Glutamatergic neuron (in vitro differentiated cells): ENCODE measurements around the gene GPS2. TPM values are rescaled to one million over a fixed set of nuclear protein-coding genes. Genes with fewer than 3 reads are reported as not detected.

Experiments
- DNase-seq: peaks from one replicate; pipeline ENCODE4 v3.0.0; 2022
- H3K27ac Mint-ChIP-seq: one replicate; pipeline ENCODE4 v1.8.0; 2020; ENCODE audit warnings: mild to moderate bottlenecking, mixed read lengths, inconsistent platforms; ENCODE audit not compliant: unreplicated experiment
- H3K27me3 Mint-ChIP-seq: one replicate; pipeline ENCODE4 v1.8.0; 2020; ENCODE audit warnings: mild to moderate bottlenecking, moderate library complexity, mixed read lengths, inconsistent platforms; ENCODE audit not compliant: unreplicated experiment
- H3K36me3 Mint-ChIP-seq: one replicate; pipeline ENCODE4 v1.8.0; 2020; ENCODE audit warnings: mild to moderate bottlenecking, mixed read lengths, inconsistent platforms; ENCODE audit not compliant: unreplicated experiment
- H3K4me1 Mint-ChIP-seq: one replicate; pipeline ENCODE4 v1.8.0; 2020; ENCODE audit warnings: mild to moderate bottlenecking, low read depth, mixed read lengths, inconsistent platforms; ENCODE audit not compliant: unreplicated experiment
- H3K4me3 Mint-ChIP-seq: one replicate; pipeline ENCODE4 v1.8.0; 2020; ENCODE audit warnings: mild to moderate bottlenecking, mixed read lengths, inconsistent platforms; ENCODE audit not compliant: unreplicated experiment
- H3K9me3 Mint-ChIP-seq: one replicate; pipeline ENCODE4 v1.8.0; 2020; ENCODE audit warnings: mild to moderate bottlenecking, moderate library complexity, mixed read lengths, inconsistent platforms; ENCODE audit not compliant: unreplicated experiment
- total RNA-seq: library from RNA; stranded (reverse); fragmentation: NEBNext Ultra II Directional; extraction: Animal tissue kit (Norgen Biotek cat#: 25700); gene quantifications from one replicate; pipeline ENCODE4 v1.2.1, GENCODE V29; 2021; ENCODE audit not compliant: unreplicated experiment
- TF ChIP-seq, protein P1 (sequence below): fragments of 200-600 bp; sonication (generic); IDR thresholded peaks from one replicate; pipeline ENCODE4 v1.5.0; 2021; ENCODE audit not compliant: partially characterized antibody, unreplicated experiment

The GPS2 gene
- total RNA-seq, 1 donor from 2014 or later, result 98.3 TPM

DNA sequence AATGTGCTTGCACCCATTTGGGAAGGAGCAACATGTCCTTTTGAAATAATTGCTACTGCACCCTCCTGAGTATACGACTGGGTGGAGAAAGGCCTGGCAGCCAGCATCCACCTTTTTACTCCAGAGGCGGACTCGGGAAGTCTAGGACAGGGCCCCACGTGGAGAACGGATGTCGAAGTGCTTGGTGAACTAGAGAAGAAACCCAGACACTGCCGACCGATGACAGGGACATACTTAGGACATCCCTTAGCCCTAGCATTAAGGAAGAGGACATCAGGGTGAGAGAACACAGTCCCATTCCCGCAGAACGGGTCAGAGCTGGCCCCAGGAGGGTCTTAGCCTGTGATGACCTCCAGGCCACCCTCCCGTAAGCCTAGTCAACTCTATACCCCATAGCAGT, 24.5 kb downstream of the GPS2 start:
- Mint-ChIP-seq H3K36me3 (no peaks in the 10 kb centered on the region), H3K4me1 (no peaks in the 10 kb centered on the region), H3K27me3 (peaks cover 20% of the 10 kb centered on the region), H3K27ac (no peak overlapping the region), H3K9me3 (peaks cover 5% of the 10 kb centered on the region), H3K4me3 (no peak overlapping the region)
- no peak for DNase-seq
- TF ChIP-seq, protein P1, sequence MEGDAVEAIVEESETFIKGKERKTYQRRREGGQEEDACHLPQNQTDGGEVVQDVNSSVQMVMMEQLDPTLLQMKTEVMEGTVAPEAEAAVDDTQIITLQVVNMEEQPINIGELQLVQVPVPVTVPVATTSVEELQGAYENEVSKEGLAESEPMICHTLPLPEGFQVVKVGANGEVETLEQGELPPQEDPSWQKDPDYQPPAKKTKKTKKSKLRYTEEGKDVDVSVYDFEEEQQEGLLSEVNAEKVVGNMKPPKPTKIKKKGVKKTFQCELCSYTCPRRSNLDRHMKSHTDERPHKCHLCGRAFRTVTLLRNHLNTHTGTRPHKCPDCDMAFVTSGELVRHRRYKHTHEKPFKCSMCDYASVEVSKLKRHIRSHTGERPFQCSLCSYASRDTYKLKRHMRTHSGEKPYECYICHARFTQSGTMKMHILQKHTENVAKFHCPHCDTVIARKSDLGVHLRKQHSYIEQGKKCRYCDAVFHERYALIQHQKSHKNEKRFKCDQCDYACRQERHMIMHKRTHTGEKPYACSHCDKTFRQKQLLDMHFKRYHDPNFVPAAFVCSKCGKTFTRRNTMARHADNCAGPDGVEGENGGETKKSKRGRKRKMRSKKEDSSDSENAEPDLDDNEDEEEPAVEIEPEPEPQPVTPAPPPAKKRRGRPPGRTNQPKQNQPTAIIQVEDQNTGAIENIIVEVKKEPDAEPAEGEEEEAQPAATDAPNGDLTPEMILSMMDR, result no peak

DNA sequence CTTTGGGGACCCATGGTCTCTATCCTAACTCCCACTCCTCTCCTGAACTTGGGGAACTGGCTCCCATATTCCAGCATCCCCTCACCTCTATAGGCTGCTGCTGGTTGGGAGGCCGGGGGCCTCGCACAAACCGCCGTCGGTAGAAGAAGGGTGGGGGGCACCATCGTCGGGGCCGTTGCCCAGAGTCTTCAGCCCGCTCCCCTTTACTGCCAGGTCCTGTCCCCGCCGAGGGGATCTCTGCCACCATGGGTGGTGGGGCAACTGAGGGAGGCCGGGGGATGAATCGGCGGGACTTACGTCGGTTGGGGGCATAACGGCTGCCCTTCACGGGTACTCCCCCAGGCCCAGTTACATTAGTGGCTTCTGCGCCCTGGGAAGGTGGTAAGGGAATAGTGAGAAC, 25.0 kb downstream of the GPS2 start:
- no peak for DNase-seq
- TF ChIP-seq, protein P1, result no peak
- Mint-ChIP-seq H3K9me3 (peaks cover 2% of the 10 kb centered on the region), H3K27me3 (peaks cover 17% of the 10 kb centered on the region), H3K36me3 (no peaks in the 10 kb centered on the region), H3K4me1 (no peaks in the 10 kb centered on the region), H3K27ac (no peak overlapping the region), H3K4me3 (no peak overlapping the region)

DNA sequence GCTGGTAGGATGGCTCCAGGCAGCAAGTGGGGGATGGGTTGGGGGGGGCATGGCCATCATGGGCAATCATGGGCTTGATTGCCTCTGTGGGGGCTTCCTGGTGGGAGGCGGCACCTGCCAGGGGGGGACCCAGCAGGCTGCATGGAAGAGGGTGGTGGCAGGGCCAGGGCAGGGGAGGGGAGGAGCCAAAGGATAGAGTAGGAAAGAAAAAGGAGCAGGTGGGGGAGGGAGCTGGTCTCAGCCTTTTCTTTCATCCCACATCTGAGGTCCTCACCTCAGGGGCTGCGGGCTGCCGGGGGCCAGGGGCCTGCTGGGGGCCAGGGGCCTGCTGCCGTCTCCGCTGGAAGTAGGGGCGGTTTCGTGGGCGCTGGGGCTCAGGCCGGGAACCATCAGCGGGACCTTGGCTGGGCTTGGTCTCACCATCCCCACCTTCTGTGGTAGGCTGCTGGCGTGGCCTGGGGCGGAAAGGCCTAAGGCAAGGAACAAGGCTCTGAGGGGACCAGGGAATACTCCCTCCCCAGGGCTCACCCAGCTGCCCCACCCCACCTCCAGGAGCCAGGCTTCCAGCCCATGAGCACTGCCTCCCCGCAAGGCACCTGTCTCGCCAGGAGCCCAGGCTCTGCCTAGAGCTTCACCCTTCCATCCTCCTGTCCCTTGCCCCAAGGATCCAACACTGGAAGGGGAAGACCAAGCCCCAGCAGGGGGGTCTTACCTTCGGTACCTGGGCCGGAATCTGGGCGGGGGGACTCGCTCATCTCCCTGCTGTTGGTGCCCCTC, 25.7 kb downstream of the GPS2 start:
- DNase-seq, result no peak
- Mint-ChIP-seq H3K36me3 (no peaks in the 10 kb centered on the region), H3K27me3 (peaks cover 16% of the 10 kb centered on the region), H3K9me3 (peaks cover 1% of the 10 kb centered on the region), H3K4me1 (no peaks in the 10 kb centered on the region), H3K27ac (no peak overlapping the region), H3K4me3 (no peak overlapping the region)
- TF ChIP-seq, protein P1, result no peak

DNA sequence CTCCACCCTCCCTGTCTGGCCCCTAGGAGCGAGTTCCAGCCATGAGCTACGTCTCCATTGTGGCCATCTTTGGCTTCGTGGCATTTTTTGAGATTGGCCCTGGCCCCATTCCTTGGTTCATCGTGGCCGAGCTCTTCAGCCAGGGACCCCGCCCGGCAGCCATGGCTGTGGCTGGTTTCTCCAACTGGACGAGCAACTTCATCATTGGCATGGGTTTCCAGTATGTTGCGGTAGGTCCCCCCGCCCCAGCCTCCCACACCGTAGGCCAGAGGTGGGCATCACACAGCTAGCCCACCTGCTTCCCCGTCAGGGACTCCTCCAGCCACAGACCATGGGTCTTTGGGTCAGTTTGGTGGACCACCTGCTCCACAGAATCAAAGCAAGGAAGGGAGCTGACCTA, 29.5 kb downstream of the GPS2 start:
- no peak overlapping the region for H3K4me3 Mint-ChIP-seq
- H3K9me3 Mint-ChIP-seq, result no peaks in the 10 kb centered on the region
- DNase-seq, result no peak
- peaks cover 18% of the 10 kb centered on the region for H3K27me3 Mint-ChIP-seq
- TF ChIP-seq, protein P1, result no peak
- H3K27ac Mint-ChIP-seq, result no peak overlapping the region
- no peaks in the 10 kb centered on the region for H3K4me1 Mint-ChIP-seq
- H3K36me3 Mint-ChIP-seq, result no peaks in the 10 kb centered on the region

DNA sequence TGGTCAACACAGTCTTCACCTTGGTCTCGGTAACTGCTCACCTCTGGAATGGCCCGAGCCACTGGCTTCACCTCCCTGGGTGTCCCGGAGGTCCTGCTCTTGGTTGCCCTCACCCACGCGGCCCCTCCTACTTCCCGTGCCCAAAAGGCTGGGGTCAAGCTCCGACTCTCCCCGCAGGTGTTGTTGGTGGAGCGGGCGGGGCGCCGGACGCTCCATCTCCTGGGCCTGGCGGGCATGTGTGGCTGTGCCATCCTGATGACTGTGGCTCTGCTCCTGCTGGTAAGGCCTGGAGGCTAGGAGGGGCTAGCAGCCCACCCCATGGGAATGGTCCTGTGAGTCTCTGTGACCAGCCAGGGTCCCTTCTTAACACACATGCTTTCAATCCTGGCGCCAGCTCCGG, 30.2 kb downstream of the GPS2 start:
- Mint-ChIP-seq H3K27ac (no peak overlapping the region), H3K27me3 (peaks cover 20% of the 10 kb centered on the region), H3K36me3 (no peaks in the 10 kb centered on the region), H3K4me1 (peaks cover 4% of the 10 kb centered on the region), H3K9me3 (peaks cover 2% of the 10 kb centered on the region), H3K4me3 (no peak overlapping the region)
- no peak for DNase-seq
- TF ChIP-seq, protein P1, result no peak
